LNCaP clone FGC (cell line): Measurements from ENCODE around the gene RASD2.
"Not testable (repeated sequence)": the region's sequence is repeated elsewhere in the genome, so short reads cannot be mapped to it uniquely, and the experiment has no call there.

ENCODE experiments used
- DNase-seq: peaks from one replicate; pipeline ENCODE4 v3.0.0-alpha.2; 2011; ENCODE audit warnings: low read depth
- H3K4me3 ChIP-seq: 2 replicates; pipeline ENCODE4 v1.5.1; 2011; ENCODE audit warnings: mild to moderate bottlenecking, low read depth, low read length, control low read depth
- TF ChIP-seq, protein P1 (sequence below): IDR thresholded peaks from 2 replicates; pipeline ENCODE4 v1.5.1; 2012; ENCODE audit warnings: mild to moderate bottlenecking; ENCODE audit not compliant: control insufficient read depth, insufficient read depth; ENCODE audit errors: extremely low read depth

The RASD2 gene, protein sequence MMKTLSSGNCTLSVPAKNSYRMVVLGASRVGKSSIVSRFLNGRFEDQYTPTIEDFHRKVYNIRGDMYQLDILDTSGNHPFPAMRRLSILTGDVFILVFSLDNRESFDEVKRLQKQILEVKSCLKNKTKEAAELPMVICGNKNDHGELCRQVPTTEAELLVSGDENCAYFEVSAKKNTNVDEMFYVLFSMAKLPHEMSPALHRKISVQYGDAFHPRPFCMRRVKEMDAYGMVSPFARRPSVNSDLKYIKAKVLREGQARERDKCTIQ

DNA sequence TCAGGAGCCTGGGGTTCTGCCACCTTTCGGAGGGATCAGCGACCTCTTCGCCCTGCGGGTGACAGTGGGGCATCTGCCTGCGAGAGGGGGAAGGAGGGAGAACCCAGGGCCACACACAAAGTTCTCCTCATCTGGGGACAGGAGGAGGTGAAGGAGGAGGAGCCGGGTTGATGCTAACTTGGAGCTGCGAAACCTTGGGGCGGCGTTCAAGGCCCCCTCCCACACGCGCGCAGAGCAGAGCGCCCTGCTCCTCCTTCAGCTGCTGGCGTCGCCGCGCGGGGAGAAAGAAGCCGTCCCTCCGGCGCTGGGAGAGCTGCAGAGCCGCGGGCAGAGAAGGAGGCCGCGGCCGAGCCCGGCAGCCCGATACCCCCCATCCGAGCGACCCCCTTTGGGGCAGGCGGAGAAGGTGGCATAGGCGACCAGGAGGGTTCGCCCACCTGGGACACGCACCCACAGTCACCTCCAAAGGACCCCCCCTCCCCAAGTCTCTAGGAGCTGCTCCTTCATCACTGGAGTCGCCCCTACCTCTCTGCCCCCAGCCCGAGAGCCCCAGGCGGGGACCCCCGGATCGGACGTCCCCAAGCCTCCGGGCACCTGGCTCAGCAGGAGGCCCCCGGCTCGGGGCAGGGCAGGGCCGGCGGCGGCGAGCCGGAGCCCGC lies at the start of gene RASD2:
Gene RASD2 (plus strand): TSS at position 237 of the 659 bp plus-strand sequence. CDS start 5,979 bp downstream, outside the sequence.
- no peak for DNase-seq
- H3K4me3 ChIP-seq, result peak within 1 kb of the TSS; percentile 54
- TF ChIP-seq, protein P1, sequence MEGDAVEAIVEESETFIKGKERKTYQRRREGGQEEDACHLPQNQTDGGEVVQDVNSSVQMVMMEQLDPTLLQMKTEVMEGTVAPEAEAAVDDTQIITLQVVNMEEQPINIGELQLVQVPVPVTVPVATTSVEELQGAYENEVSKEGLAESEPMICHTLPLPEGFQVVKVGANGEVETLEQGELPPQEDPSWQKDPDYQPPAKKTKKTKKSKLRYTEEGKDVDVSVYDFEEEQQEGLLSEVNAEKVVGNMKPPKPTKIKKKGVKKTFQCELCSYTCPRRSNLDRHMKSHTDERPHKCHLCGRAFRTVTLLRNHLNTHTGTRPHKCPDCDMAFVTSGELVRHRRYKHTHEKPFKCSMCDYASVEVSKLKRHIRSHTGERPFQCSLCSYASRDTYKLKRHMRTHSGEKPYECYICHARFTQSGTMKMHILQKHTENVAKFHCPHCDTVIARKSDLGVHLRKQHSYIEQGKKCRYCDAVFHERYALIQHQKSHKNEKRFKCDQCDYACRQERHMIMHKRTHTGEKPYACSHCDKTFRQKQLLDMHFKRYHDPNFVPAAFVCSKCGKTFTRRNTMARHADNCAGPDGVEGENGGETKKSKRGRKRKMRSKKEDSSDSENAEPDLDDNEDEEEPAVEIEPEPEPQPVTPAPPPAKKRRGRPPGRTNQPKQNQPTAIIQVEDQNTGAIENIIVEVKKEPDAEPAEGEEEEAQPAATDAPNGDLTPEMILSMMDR, result no peak

DNA sequence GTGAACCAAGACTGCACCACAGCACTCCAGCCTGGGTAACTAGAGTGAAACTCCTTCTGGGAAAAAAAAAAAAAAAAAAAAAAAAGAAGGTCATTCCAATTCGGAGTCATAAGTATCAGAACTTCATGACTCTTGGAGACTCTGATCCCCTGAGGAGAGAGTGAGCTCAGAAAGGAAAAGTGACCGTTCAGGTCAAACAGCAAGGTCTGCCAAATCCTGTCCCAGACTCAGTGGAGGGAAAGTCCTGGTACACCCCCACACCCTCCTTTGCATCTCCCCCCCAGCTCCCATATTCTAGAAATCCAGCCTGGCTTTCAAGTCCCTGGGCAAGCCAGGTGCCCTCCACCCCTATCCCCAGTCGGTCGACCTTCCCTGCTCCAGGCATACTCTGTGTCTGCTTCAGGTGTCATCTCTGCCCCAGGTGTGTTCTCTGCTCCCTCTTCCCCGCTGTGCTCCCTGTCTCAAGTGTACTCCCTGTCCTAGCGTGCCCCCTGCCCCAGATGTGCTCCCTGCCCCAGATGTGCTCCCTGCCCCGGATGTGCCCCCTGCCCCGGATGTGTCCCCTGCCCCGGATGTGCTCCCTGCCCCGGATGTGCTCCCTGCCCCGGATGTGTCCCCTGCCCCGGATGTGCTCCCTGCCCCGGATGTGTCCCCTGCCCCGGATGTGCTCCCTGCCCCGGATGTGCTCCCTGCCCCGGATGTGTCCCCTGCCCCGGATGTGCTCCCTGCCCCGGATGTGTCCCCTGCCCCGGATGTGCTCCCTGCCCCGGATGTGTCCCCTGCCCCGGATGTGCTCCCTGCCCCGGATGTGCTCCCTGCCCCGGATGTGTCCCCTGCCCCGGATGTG lies 49.3 kb upstream of the RASD2 start:
- not testable (repeated sequence) for DNase-seq
- H3K4me3 ChIP-seq, result peak overlapping the region; percentile 40; the same call in 1 of the 2 replicates

DNA sequence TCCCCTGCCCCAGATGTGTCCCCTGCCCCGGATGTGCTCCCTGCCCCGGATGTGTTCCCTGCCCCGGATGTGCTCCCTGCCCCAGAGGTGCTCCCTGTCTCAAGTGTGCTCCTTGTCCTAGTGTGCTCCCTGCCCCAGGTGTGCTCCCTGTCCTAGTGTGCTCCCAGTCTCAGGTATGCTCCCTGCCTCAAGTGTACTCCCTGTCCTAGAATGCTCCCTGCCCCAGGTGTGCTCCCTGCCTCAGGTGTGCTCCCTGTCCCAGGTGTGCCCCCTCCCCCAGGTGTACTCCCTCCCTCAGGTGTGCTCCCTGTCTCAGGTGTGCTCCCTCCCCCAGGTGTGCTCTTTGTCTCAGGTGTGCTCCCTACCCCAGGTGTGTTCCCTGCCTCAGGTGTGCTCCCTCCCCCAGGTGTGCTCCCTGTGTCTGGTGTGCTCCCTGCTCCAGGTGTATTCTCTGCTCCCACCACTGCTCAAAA lies 48.7 kb upstream of the RASD2 start:
- no peak overlapping the region for H3K4me3 ChIP-seq
- no peak for DNase-seq
- TF ChIP-seq, protein P1, result no peak

DNA sequence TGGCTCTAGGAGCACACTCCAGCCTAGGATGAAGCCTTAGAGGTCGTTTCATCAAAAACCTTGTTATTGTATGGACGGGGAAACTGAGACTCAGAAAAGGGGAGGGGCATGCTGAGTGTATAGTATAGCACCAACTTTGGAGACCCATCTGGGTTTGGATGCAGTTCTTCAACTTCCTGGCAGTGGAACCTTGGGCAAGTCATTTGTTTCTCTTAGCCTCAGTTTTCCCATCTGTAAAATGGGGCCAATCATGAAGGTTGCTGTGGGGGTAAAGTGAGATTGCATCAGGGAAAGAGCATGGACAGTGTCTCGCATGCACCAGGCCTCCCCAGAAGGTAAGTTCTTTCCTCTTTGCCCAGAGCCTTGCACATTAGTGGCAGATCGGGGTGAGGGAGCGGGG lies 47.6 kb upstream of the RASD2 start:
- no peak overlapping the region for H3K4me3 ChIP-seq
- no peak for DNase-seq
- TF ChIP-seq, protein P1, result no peak

DNA sequence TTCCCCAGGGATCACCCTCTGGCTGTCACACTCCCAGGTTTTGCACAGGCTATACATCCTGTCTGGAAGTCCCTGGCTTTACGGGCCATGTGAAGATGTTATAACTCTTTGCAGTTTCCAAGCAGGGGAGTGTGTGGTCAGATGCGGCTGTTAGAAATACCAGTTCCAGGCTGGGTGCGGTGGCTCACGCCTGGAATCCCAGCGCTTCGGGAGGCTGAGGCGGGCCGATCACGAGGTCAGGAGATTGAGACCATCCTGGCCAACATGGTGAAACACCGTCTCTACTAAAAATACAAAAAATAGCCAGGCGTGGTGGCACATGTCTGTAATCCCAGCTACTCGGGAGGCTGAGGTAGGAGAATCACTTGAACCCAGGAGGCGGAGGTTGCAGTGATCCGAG lies 44.9 kb upstream of the RASD2 start:
- DNase-seq, H3K4me3 ChIP-seq: not testable (repeated sequence)

DNA sequence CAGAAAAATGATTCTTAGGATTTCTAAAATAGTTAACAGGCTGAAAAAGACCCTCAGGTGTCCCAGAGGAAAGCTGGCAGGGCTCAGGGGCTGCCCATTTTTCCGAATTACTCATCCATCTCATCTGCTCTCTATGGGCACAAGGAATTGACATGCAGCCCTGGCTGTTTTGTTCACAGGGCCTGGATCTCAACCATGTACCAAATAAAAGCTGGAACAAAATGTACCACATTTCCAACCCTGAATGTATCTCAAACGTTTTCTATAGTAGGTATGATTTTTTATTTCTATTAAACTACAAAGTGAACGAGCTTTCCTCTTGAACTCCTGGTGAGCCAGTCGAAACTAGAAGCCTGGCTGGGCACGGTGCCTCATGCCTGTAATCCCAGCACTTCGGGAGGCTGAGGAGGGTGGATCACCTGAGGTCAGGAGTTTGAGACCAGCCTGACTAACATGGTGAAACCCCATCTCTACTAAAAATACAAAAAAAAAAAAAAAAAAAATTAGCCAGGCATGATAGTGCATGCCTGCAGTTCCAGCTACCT lies 43.8 kb upstream of the RASD2 start:
- TF ChIP-seq, protein P1, result no peak

DNA sequence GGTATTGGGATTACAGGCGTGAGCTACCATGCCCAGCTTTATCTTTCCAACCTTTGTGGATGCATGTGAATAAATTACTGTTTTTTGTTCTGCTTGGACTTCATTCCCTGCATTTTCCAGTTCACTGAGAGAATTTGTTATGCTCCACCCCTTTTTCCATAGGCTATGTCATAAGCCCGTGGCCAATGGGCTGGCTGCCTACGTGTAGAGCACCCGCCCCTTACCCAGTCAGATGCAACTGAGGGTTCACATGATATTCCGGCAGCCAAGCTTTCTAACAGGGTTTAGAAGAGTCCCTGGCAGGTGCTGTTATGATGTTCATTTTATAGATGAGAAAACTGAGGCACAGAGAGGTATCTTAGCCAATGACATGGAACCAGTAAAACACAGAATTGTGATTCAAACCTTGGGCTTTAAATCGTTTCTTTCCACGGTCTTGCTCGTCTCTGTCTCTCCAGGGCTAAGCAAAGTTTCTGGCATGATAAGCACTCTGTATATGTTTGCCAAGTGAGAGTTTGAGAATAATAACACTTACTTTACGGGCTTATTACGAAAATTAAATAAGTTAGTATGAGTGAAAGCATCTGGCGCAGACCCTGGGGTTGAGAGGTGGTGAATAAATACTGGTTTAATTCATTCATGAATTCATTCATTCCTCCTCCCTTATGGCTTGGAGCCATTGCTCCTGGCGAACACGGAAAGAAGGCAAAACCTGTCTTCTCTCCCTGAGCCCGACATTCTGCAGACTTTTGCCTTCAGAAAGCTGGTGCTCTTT lies 42.4 kb upstream of the RASD2 start:
- H3K4me3 ChIP-seq, result no peak overlapping the region
- DNase-seq, result no peak
- TF ChIP-seq, protein P1, result no peak

More for the DNA sequence above, 43.8 kb upstream of the RASD2 start:
- H3K4me3 ChIP-seq, result no peak overlapping the region
- DNase-seq, result no peak
